H1 (cell line): ENCODE measurements around the gene DYTN. TPM values are rescaled to one million over a fixed set of nuclear protein-coding genes. Genes with fewer than 3 reads are reported as not detected.

Experiments used
- EZH2 ChIP-seq: fragments of 200-600 bp; sonication (generic); IDR thresholded peaks from 2 replicates; pipeline ENCODE4 v1.7.1; 2012; ENCODE audit warnings: low read depth, mild to moderate bottlenecking, moderate library complexity, low read length, inconsistent platforms; ENCODE audit not compliant: severe bottlenecking
- HDAC2 ChIP-seq, 2 experiments: fragments of 300-600 bp in 1 of 2; sonication (generic) in 1 of 2; IDR thresholded peaks; 2 replicates each; pipeline ENCODE4 v1.6.1; 2011 to 2012; ENCODE audit warnings: low read depth in 2 of 2, low read length in 2 of 2, mild to moderate bottlenecking in 2 of 2, moderate library complexity in 2 of 2, borderline replicate concordance in 1 of 2, inconsistent platforms in 1 of 2
- RNF2 ChIP-seq: fragments of 200-900, 300-1000 bp; sonication (generic); IDR thresholded peaks from 2 replicates; pipeline ENCODE4 v1.7.1; 2016; ENCODE audit warnings: borderline replicate concordance, low read depth, mild to moderate bottlenecking, antibody characterized with exemption, low read length; ENCODE audit not compliant: poor library complexity, severe bottlenecking; ENCODE audit errors: missing control alignments
- SIN3A ChIP-seq, 2 experiments: IDR thresholded peaks in 1 of 2; conservative IDR thresholded peaks in 1 of 2; 2 replicates each; pipeline ENCODE4 v1.6.1; 2011 to 2012; ENCODE audit warnings: low read length in 2 of 2, improper control_type of control experiment in 1 of 2, low read depth in 1 of 2, mild to moderate bottlenecking in 1 of 2
- TEAD4 ChIP-seq: IDR thresholded peaks from 2 replicates; pipeline ENCODE4 v1.6.1; 2012; ENCODE audit warnings: low read depth, low read length, inconsistent platforms, mixed read lengths
- USF2 ChIP-seq: IDR thresholded peaks from 2 replicates; pipeline ENCODE4 v1.6.1; 2011; ENCODE audit warnings: low read length, improper control_type of control experiment
- polyA plus RNA-seq, 7 experiments: library from polyadenylated mRNA; depleted of rRNA in 3 of 7; stranded (reverse) in 5 of 7; unstranded in 2 of 7; fragments of >200 nt in 5 of 7; fragments of 200-250 nt in 2 of 7; gene quantifications; 1 replicate in 5 of 7; 2 replicates in 1 of 7; 4 replicates in 1 of 7; pipeline versions ENCODE4 v1.2.1 to v1.2.3, GENCODE V29; 2011 to 2013; ENCODE audit warnings: missing spikeins in 2 of 7, mixed read lengths in 2 of 7
- total RNA-seq: library from RNA; stranded (reverse); fragmentation: NEBNext Ultra II Directional; extraction: Animal tissue kit (Norgen Biotek cat#: 25700); gene quantifications from 2 replicates; pipeline ENCODE4 v1.2.1, GENCODE V29; 2021

DYTN gene
- total and polyA plus RNA-seq, 2 of the 8 experiments (the other 6 are each of a cell fraction or from before 2014, with no cell fraction given): not detected

GRCh38 chr2:206728277-206729199 is 10.3 kb upstream of the DYTN start (continued):
- TF ChIP-seq HDAC2 (IDR thresholded peaks at IDR 0.05; ENCODE audit: borderline replicate concordance in 1 of 2, low read depth in 2 of 2, low read length in 2 of 2): no peak
- TF ChIP-seq TEAD4: no peak
- no peak for TF ChIP-seq SIN3A (conservative IDR thresholded peaks at IDR 0.05 in 1 of 2, IDR thresholded peaks at IDR 0.05 in 1 of 2; ENCODE audit: low read depth in 1 of 2, low read length in 2 of 2)
- no peak for TF ChIP-seq USF2
- no peak for TF ChIP-seq RNF2
- no peak for TF ChIP-seq EZH2
